CD4-positive, alpha-beta T cell (primary cell): ENCODE data around the gene SLC25A1. TPM values are rescaled to one million over a fixed set of nuclear protein-coding genes. Genes with fewer than 3 reads are reported as not detected.
A peak's percentile ranks its signal among the peaks of the same experiment; 100 is the strongest.

Experiments
- ATAC-seq: fragments of 200-7000 bp; cut with Tn5 transposase; one replicate; pipeline ENCODE4 v1.10.0; 2022; ENCODE audit warnings: mild to moderate bottlenecking; ENCODE audit not compliant: poor library complexity
- CTCF ChIA-PET: fragments of 350-600 bp; sonication (Branson Sonifier 250); formaldehyde crosslinking; loops from one replicate; lab custom pipeline; 2021; ENCODE audit warnings: antibody characterized with exemption, inconsistent platforms; lab: Charles Lee
- POLR2A ChIA-PET: fragments of 350-600 bp; sonication (Branson Sonifier 250); formaldehyde crosslinking; loops from one replicate; lab custom pipeline; 2021; ENCODE audit warnings: antibody characterized with exemption, inconsistent platforms; lab: Charles Lee
- DNase-seq, 14 experiments: peaks; one replicate each; pipeline ENCODE4 v3.0.0-alpha.2; 2013 to 2020; ENCODE audit warnings: mixed read lengths in 2 of 14
- H3K27ac ChIP-seq, 2 donors: one replicate each; pipeline versions ENCODE4 v1.5.1 to v1.7.0; 2013; ENCODE audit warnings: low read length in 2 of 2, low read depth in 1 of 2, mild to moderate bottlenecking in 1 of 2
- H3K27me3 ChIP-seq, 2 experiments: 1 replicate in 1 of 2; 2 replicates in 1 of 2; pipeline versions ENCODE4 v1.6.1 to v1.7.0; 2013; ENCODE audit warnings: low read length in 2 of 2, control low read depth in 1 of 2, mild to moderate bottlenecking in 1 of 2, moderate library complexity in 1 of 2; ENCODE audit not compliant: insufficient read depth in 2 of 2, control insufficient read depth in 1 of 2
- H3K36me3 ChIP-seq: one replicate; pipeline ENCODE4 v1.6.1; 2013; ENCODE audit warnings: low read length, control low read depth; ENCODE audit not compliant: insufficient read depth
- H3K4me1 ChIP-seq: one replicate; pipeline ENCODE4 v1.6.1; 2013; ENCODE audit warnings: low read length, control low read depth; ENCODE audit not compliant: insufficient read depth
- H3K4me3 ChIP-seq: one replicate; pipeline ENCODE4 v1.5.1; 2013; ENCODE audit warnings: mild to moderate bottlenecking, low read length, moderate library complexity
- H3K9me3 ChIP-seq, 2 experiments: 1 replicate in 1 of 2; 2 replicates in 1 of 2; pipeline versions ENCODE4 v1.6.1 to v1.7.0; 2013; ENCODE audit warnings: low read length in 2 of 2, mild to moderate bottlenecking in 2 of 2, control low read depth in 1 of 2, moderate library complexity in 1 of 2; ENCODE audit not compliant: control insufficient read depth in 1 of 2, insufficient read depth in 1 of 2
- H3K27ac Mint-ChIP-seq: one replicate; pipeline ENCODE4 v1.8.0; 2020; ENCODE audit warnings: mixed read lengths
- H3K27me3 Mint-ChIP-seq: one replicate; pipeline ENCODE4 v1.8.0; 2021; ENCODE audit warnings: mixed read lengths
- H3K36me3 Mint-ChIP-seq: one replicate; pipeline ENCODE4 v1.8.0; 2021; ENCODE audit warnings: low read depth, mixed read lengths
- H3K4me1 Mint-ChIP-seq: one replicate; pipeline ENCODE4 v1.8.0; 2021; ENCODE audit warnings: low read depth, mixed read lengths
- H3K4me3 Mint-ChIP-seq: one replicate; pipeline ENCODE4 v1.8.0; 2020; ENCODE audit warnings: mild to moderate bottlenecking, mixed read lengths
- H3K9me3 Mint-ChIP-seq: one replicate; pipeline ENCODE4 v1.8.0; 2020; ENCODE audit warnings: mixed read lengths
- intact Hi-C, 2 experiments: fragments of 100-400 bp; cut with DNase I in 1 of 2; cut with micrococcal nuclease in 1 of 2; formaldehyde crosslinking; loops; one replicate each; pipeline versions ENCODE4 v1.15.1 to v1.9.0; 2023 to 2025; cut with DNase I, micrococcal nuclease
- total RNA-seq, 174 experiments: library from RNA in 2 of 174; stranded (reverse) in 2 of 174; gene quantifications; one replicate each; pipeline ENCODE4 v1.2.3 and lab custom pipeline; 2021 to 2026
- TF ChIP-seq, protein P1 (sequence below): fragments of 200-600 bp; IDR thresholded peaks from one replicate; pipeline ENCODE4 v1.8.0; 2022; ENCODE audit warnings: antibody characterized with exemption, mild to moderate bottlenecking

Gene SLC25A1
- total RNA-seq, 2 experiments from 2014 or later, result 17.6 to 18.0 TPM

DNA sequence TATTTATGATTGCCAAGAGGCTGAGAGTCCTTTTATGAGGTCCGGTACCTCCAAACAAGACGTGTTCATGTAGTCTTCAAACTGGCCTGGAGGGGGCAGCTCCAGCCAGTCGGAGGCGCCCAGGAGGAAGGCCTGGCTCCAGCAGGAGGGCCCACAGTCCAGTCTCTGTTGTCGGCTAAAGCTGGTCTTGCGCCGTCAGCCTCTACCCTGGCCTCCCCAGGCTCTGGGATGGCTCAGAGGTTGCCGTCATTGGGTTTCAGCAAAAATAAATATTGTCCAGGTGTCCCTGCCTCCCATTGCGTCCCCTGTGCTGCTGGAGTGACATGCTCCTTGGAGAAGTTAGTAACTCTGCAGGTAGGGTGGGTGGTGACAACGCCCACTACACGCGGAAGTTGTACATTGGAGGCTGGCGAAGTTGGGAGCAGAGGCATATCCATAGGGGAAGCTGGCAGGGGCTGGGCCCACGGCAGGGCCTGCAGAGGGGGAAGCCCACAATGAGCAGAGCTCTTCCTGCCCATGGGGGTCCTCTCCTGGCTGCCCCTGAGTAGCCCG is 1.0 kb upstream of the SLC25A1 start:
- H3K36me3 Mint-ChIP-seq, result no peaks in the 10 kb centered on the region
- ChIA-PET POLR2A (interaction anchor here (1.7 to 3.3 kb wide), 3 partner anchors 35 to 299 kb away, joined by 4 to 13 read pairs (median 12); partner anchors contain the start of genes CDC45, ESS2 and UFD1), CTCF (interaction anchor here (0.5 to 2.1 kb wide), 3 partner anchors 36 to 268 kb away, joined by 3 to 7 read pairs (median 5); partner anchors contain the start of genes C22orf39 and ESS2)
- no peaks in the 10 kb centered on the region for H3K27me3 Mint-ChIP-seq
- Histone ChIP-seq H3K27me3 (no peaks in the 10 kb centered on the region), H3K9me3 (no peaks in the 10 kb centered on the region), H3K36me3 (peaks cover 3% of the 10 kb centered on the region), H3K4me3 (peak overlapping the region; percentile 78), H3K27ac (peak overlapping the region; percentile 14 to 35), H3K4me1 (peaks cover 35% of the 10 kb centered on the region)
- H3K4me1 Mint-ChIP-seq, result peaks cover 18% of the 10 kb centered on the region
- no peaks in the 10 kb centered on the region for H3K9me3 Mint-ChIP-seq
- peak overlapping the region; percentile 93 for H3K4me3 Mint-ChIP-seq
- peak in 5 of 14 experiments; percentile 23 to 71 (median 65) for DNase-seq
- TF ChIP-seq, protein P1, sequence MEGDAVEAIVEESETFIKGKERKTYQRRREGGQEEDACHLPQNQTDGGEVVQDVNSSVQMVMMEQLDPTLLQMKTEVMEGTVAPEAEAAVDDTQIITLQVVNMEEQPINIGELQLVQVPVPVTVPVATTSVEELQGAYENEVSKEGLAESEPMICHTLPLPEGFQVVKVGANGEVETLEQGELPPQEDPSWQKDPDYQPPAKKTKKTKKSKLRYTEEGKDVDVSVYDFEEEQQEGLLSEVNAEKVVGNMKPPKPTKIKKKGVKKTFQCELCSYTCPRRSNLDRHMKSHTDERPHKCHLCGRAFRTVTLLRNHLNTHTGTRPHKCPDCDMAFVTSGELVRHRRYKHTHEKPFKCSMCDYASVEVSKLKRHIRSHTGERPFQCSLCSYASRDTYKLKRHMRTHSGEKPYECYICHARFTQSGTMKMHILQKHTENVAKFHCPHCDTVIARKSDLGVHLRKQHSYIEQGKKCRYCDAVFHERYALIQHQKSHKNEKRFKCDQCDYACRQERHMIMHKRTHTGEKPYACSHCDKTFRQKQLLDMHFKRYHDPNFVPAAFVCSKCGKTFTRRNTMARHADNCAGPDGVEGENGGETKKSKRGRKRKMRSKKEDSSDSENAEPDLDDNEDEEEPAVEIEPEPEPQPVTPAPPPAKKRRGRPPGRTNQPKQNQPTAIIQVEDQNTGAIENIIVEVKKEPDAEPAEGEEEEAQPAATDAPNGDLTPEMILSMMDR, result peak; percentile 63
- intact Hi-C loops, result loop anchor here (2.0 to 5.0 kb wide), 8 partner anchors 35 to 938 kb away; partner anchors contain the start of genes C22orf39 (in 1 of the 2), CDC45 (in 1 of the 2), DGCR2 (in 1 of the 2) and ESS2 (in 1 of the 2)
- peak overlapping the region; percentile 77 for H3K27ac Mint-ChIP-seq
- peak; percentile 41 for ATAC-seq

DNA sequence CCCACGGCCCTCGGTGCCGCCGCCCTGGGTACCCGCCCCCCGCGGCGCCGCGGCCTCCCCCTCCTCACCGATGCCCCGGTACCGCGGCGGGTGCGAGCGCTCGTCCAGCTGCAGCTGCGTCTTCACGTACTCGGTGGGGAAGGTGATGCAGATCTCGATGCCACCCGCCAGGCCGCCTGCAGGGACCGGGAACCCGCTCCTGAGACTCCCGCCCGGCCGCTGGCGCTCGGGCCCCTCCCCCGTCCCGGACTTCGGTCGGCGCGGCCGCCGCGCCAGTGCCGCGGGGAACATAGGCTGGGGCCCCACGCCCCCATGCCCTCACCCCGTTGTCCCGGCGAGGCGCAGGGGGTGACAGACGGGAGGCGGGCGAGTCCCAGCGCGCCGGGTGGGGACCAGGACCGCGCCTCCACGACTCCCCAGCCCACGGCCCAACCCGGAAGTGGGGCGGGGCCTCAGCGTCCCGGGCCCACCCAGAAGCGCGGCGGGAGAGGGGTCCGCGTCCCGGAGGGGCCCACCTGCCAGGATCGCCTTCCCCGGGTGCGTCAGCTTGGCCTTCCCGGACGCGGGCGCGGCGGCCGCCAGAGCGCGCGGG is 375 bp downstream of the SLC25A1 start:
- ATAC-seq (peak; percentile 67), DNase-seq (peak in 12 of 14 experiments; percentile 14 to 80 (median 46))
- Histone ChIP-seq H3K36me3 (peaks cover 3% of the 10 kb centered on the region), H3K4me1 (peaks cover 47% of the 10 kb centered on the region), H3K9me3 (no peaks in the 10 kb centered on the region), H3K4me3 (peak overlapping the region; percentile 78), H3K27ac (peak overlapping the region in 1 of 2 donors; percentile 59), H3K27me3 (no peaks in the 10 kb centered on the region)
- H3K4me1 Mint-ChIP-seq, result peaks cover 19% of the 10 kb centered on the region
- H3K27me3 Mint-ChIP-seq, result no peaks in the 10 kb centered on the region
- intact Hi-C loops, result loop anchor here (1.0 to 5.0 kb wide), 7 partner anchors 33 to 939 kb away; partner anchors contain the start of genes CDC45 (in 1 of the 2), CLTCL1 (in 1 of the 2), DGCR2 (in 1 of the 2) and ESS2 (in 1 of the 2)
- TF ChIP-seq, protein P1, result no peak
- H3K9me3 Mint-ChIP-seq, result no peaks in the 10 kb centered on the region
- POLR2A ChIA-PET, result interaction anchor here (1.3 to 3.3 kb wide), 4 partner anchors 34 to 300 kb away, joined by 4 to 13 read pairs (median 8); partner anchors contain the start of genes CDC45, ESS2 and UFD1
- CTCF ChIA-PET, result interaction anchor here (1.3 kb wide), 2 partner anchors 34 to 300 kb away, joined by 3 to 4 read pairs; partner anchors contain the start of gene ESS2
- no peaks in the 10 kb centered on the region for H3K36me3 Mint-ChIP-seq
- H3K4me3 Mint-ChIP-seq, result peak overlapping the region; percentile 4
- no peak overlapping the region for H3K27ac Mint-ChIP-seq
